Upper lobe of left lung (tissue), 6 donors: ENCODE results near the gene HOXA2. TPM values are rescaled to one million over a fixed set of nuclear protein-coding genes. Genes with fewer than 3 reads are reported as not detected.

Experiments used
- ATAC-seq, 2 donors: fragments of 200-7000 bp; cut with Tn5 transposase; one replicate each; pipeline ENCODE4 v1.9.1; 2022; ENCODE audit warnings: mild to moderate bottlenecking in 2 of 2, moderate library complexity in 2 of 2; ENCODE audit not compliant: low FRiP score in 2 of 2
- DNase-seq, 2 donors: peaks; one replicate each; pipeline ENCODE4 v3.0.0-alpha.2; 2019 to 2020
- H3K27ac ChIP-seq, 4 donors: fragments of 200-600 bp; sonication (generic); one replicate each; pipeline ENCODE4 v1.5.1; 2016 to 2019
- H3K27me3 ChIP-seq, 4 donors: fragments of 200-600 bp; sonication (generic); one replicate each; pipeline ENCODE4 v1.5.1; 2017 to 2019
- H3K36me3 ChIP-seq, 4 donors: fragments of 200-600 bp; sonication (generic); one replicate each; pipeline ENCODE4 v1.5.1; 2016 to 2019
- H3K4me1 ChIP-seq, 4 donors: fragments of 200-600 bp; sonication (generic); one replicate each; pipeline ENCODE4 v1.5.1; 2018 to 2019
- H3K4me3 ChIP-seq, 4 donors: fragments of 200-600 bp; sonication (generic); one replicate each; pipeline ENCODE4 v1.5.1; 2017 to 2019; ENCODE audit warnings: mild to moderate bottlenecking in 2 of 4, moderate library complexity in 1 of 4
- H3K9me3 ChIP-seq, 4 donors: fragments of 200-600 bp; sonication (generic); one replicate each; pipeline ENCODE4 v1.5.1; 2018 to 2019
- CTCF ChIP-seq, 6 experiments: fragments of 450-650 bp in 4 of 6; fragments of 200-600 bp in 2 of 6; sonication (generic) in 2 of 6; IDR thresholded peaks; one replicate each; pipeline ENCODE4 v1.5.1; 2016 to 2019; ENCODE audit warnings: antibody characterized with exemption in 6 of 6
- EP300 ChIP-seq, 4 donors: sonication (generic); formaldehyde crosslinking; IDR thresholded peaks; one replicate each; pipeline ENCODE4 v1.5.1; 2017; ENCODE audit warnings: antibody characterized with exemption in 4 of 4, control low read depth in 2 of 4
- POLR2A ChIP-seq, 4 donors: fragments of 450-650 bp; IDR thresholded peaks; one replicate each; pipeline ENCODE4 v1.5.1; 2016 to 2017; ENCODE audit warnings: antibody characterized with exemption in 4 of 4, mild to moderate bottlenecking in 2 of 4
- POLR2AphosphoS5 ChIP-seq, 2 donors: sonication (generic); formaldehyde crosslinking; IDR thresholded peaks; one replicate each; pipeline ENCODE4 v1.5.1; 2017; ENCODE audit warnings: antibody characterized with exemption in 2 of 2
- WGBS, 2 donors: methylation state at CpG; one replicate each; pipeline ENCODE4 v1.1.5; 2017 to 2018; 5-methylcytosine and 5-hydroxymethylcytosine counted together
- total RNA-seq, 6 donors: library from RNA; depleted of rRNA in 4 of 6; stranded (reverse); fragments of >200 nt in 4 of 6; gene quantifications; one replicate each; pipeline versions ENCODE4 v1.1.0 to v1.2.1, GENCODE V29; 2016 to 2021
- donor health status: DM: no; HTN: no; CAD: no; lungs with moderate emphysema.
- donor health status: DM: no; HTN: yes; CAD: no; lungs with severe emphysema.

The HOXA2 gene
- total RNA-seq, 6 donors from 2014 or later: 0.30 to 3.0 (median 0.86) TPM; not detected in 1

GRCh38 chr7:27112361-27112760 lies 9.9 kb upstream of the HOXA2 start:
- H3K27ac ChIP-seq: peak overlapping the region in 3 of 4 donors; percentile 60 to 95 (median 92)
- peak overlapping the region in 1 of 4 donors; percentile 72 for H3K4me3 ChIP-seq
- TF ChIP-seq POLR2A (IDR thresholded peaks at IDR 0.05): no peak
- no peak for TF ChIP-seq EP300 (IDR thresholded peaks at IDR 0.05)
- no peak for TF ChIP-seq POLR2AphosphoS5 (IDR thresholded peaks at IDR 0.05)
- TF ChIP-seq CTCF (IDR thresholded peaks at IDR 0.05): no peak
- H3K4me1 ChIP-seq: peaks cover 16 to 34% (median 30%) of the 10 kb centered on the region in 4 donors
- no peaks in the 10 kb centered on the region for H3K9me3 ChIP-seq
- H3K27me3 ChIP-seq: peaks cover 0 to 3% (median 0%) of the 10 kb centered on the region in 4 donors
- H3K36me3 ChIP-seq: no peaks in the 10 kb centered on the region
- ATAC-seq: no peak
- no peak for DNase-seq
- WGBS, 2 donors: 25 to 41% methylated on average over 4 of the region's 4 CpGs

- peak overlapping the region in 1 of 4 donors; percentile 72 for H3K4me3 ChIP-seq
- H3K9me3 ChIP-seq: no peaks in the 10 kb centered on the region
- no peak for TF ChIP-seq CTCF (IDR thresholded peaks at IDR 0.05)
- no peak for TF ChIP-seq POLR2A (IDR thresholded peaks at IDR 0.05)
- no peak for TF ChIP-seq POLR2AphosphoS5 (IDR thresholded peaks at IDR 0.05)
- TF ChIP-seq EP300 (IDR thresholded peaks at IDR 0.05): no peak
- no peaks in the 10 kb centered on the region for H3K36me3 ChIP-seq
- H3K27ac ChIP-seq: peak overlapping the region; percentile 44 to 95 (median 60)
- H3K27me3 ChIP-seq: peaks cover 0 to 3% (median 0%) of the 10 kb centered on the region in 4 donors
- 36 to 57% methylated on average over 4 of the region's 4 CpGs for WGBS, 2 donors
- H3K4me1 ChIP-seq: peaks cover 16 to 37% (median 34%) of the 10 kb centered on the region in 4 donors
- DNase-seq: no peak
- no peak for ATAC-seq
Measured at GRCh38 chr7:27111751-27112277, 9.3 kb upstream of the HOXA2 start.

GRCh38 chr7:27111042-27111750 lies 8.7 kb upstream of the HOXA2 start:
- peaks cover 0 to 3% (median 0%) of the 10 kb centered on the region in 4 donors for H3K27me3 ChIP-seq
- H3K4me3 ChIP-seq: peak overlapping the region in 2 of 4 donors; percentile 27 to 72
- 45 to 68% methylated on average over 6 of the region's 6 CpGs for WGBS, 2 donors
- peak overlapping the region; percentile 44 to 95 (median 60) for H3K27ac ChIP-seq
- H3K4me1 ChIP-seq: peaks cover 16 to 37% (median 35%) of the 10 kb centered on the region in 4 donors
- TF ChIP-seq POLR2AphosphoS5 (IDR thresholded peaks at IDR 0.05): peak in 1 of 2 donors; percentile 67
- no peak for TF ChIP-seq POLR2A (IDR thresholded peaks at IDR 0.05)
- DNase-seq (no peak), ATAC-seq (peak in 1 of 2 donors; percentile 22)
- no peaks in the 10 kb centered on the region for H3K36me3 ChIP-seq
- no peaks in the 10 kb centered on the region for H3K9me3 ChIP-seq

- 62 to 75% methylated on average over 53 to 66 of the region's 66 CpGs for WGBS, 2 donors
- H3K4me3 ChIP-seq: peak overlapping the region in 2 of 4 donors; percentile 20 to 27
- H3K4me1 ChIP-seq: peaks cover 16 to 38% (median 35%) of the 10 kb centered on the region in 4 donors
Measured at GRCh38 chr7:27110186-27111031, 7.9 kb upstream of the HOXA2 start.

GRCh38 chr7:27109466-27110185 lies 7.1 kb upstream of the HOXA2 start:
- H3K27me3 ChIP-seq: peaks cover 0 to 5% (median under 1%) of the 10 kb centered on the region in 4 donors
- H3K4me3 ChIP-seq: no peak overlapping the region
- H3K27ac ChIP-seq: peak overlapping the region; percentile 89 to 95 (median 94)
- 63 to 86% methylated on average over 3 to 4 of the region's 4 CpGs for WGBS, 2 donors
- no peaks in the 10 kb centered on the region for H3K9me3 ChIP-seq
- no peaks in the 10 kb centered on the region for H3K36me3 ChIP-seq
- H3K4me1 ChIP-seq: peaks cover 16 to 45% (median 35%) of the 10 kb centered on the region in 4 donors
- no peak for ATAC-seq
- no peak for DNase-seq
- TF ChIP-seq POLR2A (IDR thresholded peaks at IDR 0.05) (no peak), POLR2AphosphoS5 (IDR thresholded peaks at IDR 0.05) (no peak), EP300 (IDR thresholded peaks at IDR 0.05) (no peak), CTCF (IDR thresholded peaks at IDR 0.05) (no peak)

More at GRCh38 chr7:27110186-27111031, 7.9 kb upstream of the HOXA2 start:
- peak overlapping the region; percentile 60 to 95 (median 76) for H3K27ac ChIP-seq
- no peak for TF ChIP-seq EP300 (IDR thresholded peaks at IDR 0.05)
- TF ChIP-seq POLR2AphosphoS5 (IDR thresholded peaks at IDR 0.05): peak in 1 of 2 donors; percentile 45
- ATAC-seq (peak in 1 of 2 donors; percentile 55), DNase-seq (peak in 1 of 2 donors; percentile 93)
- H3K9me3 ChIP-seq: no peaks in the 10 kb centered on the region
- peaks cover 0 to 3% (median 0%) of the 10 kb centered on the region in 4 donors for H3K27me3 ChIP-seq
- H3K36me3 ChIP-seq: no peaks in the 10 kb centered on the region
